ENCODE data around the gene LRRC63. TPM values are rescaled to one million over a fixed set of nuclear protein-coding genes. Genes with fewer than 3 reads are reported as not detected.
"Not testable (repeated sequence)": the region's sequence is repeated elsewhere in the genome, so short reads cannot be mapped to it uniquely, and the experiment has no call there.

LRRC63 gene, protein sequence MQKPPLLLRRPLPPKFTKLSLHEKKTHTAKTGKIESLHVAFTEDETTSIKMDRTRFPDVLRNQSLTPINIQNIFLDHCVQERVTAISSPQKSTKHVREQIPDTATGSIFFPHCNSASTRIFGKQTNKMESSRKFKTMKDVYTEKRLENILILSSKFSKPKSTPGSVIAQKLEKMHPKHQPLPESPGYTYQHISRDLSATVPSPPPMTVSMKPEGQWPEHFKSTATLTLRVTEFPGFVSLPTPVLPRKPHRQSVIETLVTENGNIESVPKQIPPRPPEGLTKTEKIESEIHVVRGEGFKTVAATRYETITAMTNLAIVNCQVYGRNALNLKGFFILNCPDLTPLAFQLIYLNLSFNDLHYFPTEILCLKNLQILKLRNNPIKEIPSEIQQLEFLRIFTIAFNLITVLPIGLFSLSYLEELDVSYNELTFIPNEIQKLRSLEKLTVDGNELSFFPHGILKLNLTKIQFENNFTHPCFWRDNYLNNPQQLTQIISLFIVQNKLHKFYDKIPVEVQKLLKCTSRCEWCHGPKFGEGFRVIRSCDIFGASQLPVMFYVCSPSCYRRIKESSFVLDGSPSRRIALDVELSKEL
- 0.65 TPM for polyA plus RNA-seq (2012; ENCODE audit: insufficient read depth, insufficient read length, low read depth)

GRCh38 chr13:46211483-46212351 lies at the start of gene LRRC63:
Gene LRRC63 (plus strand): TSS chr13:46211928. CDS start chr13:46213035, 1,107 bp downstream.
- H3K4me1 ChIP-seq = no peaks in the 10 kb centered on the region
- H3K9me3 ChIP-seq = no peaks in the 10 kb centered on the region
- peaks cover 25% of the 10 kb centered on the region for H3K27me3 ChIP-seq
- TF ChIP-seq CTCF (IDR thresholded peaks at IDR 0.05; ENCODE audit: low read depth, low read length) = no peak
- no peaks in the 10 kb centered on the region for H3K36me3 ChIP-seq
- peak; percentile 79 for DNase-seq
- peak within 1 kb of the TSS; percentile 56 for H3K4me3 ChIP-seq (ENCODE audit: low read depth, low read length)

DNA sequence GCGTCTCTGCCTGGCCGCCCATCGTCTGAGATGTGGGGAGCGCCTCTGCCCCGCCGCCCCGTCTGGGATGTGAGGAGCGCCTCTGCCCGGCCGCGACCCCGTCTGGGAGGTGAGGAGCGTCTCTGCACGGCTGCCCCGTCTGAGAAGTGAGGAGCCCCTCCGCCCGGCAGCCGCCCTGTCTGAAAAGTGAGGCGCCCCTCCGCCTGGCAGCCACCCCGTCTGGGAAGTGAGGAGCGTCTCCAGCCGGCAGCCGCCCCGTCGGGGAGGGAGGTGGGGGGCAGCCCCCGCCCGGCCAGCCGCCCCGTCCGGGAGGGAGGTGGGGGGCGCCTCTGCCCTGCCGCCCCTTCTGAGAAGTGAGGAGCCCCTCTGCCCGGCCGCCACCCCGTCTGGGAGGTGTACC lies 49.0 kb upstream of the LRRC63 start:
- DNase-seq; H3K27me3 ChIP-seq; H3K4me1 ChIP-seq; H3K9me3 ChIP-seq; H3K4me3 ChIP-seq (ENCODE audit: low read depth, low read length); H3K36me3 ChIP-seq: not testable (repeated sequence)

- no peak for TF ChIP-seq CTCF (IDR thresholded peaks at IDR 0.05; ENCODE audit: low read depth, low read length)
- no peaks in the 10 kb centered on the region; the same call in 1 of the 2 replicates for H3K4me1 ChIP-seq
- DNase-seq = no peak
- no peaks in the 10 kb centered on the region for H3K27me3 ChIP-seq
- no peaks in the 10 kb centered on the region for H3K9me3 ChIP-seq
- H3K4me3 ChIP-seq (ENCODE audit: low read depth, low read length) = no peak overlapping the region
- H3K36me3 ChIP-seq = no peaks in the 10 kb centered on the region
These were observed 47.1 kb upstream of the LRRC63 start for GRCh38 chr13:46164661-46165060.

GRCh38 chr13:46165485-46166223 lies 46.1 kb upstream of the LRRC63 start:
- H3K4me3 ChIP-seq (ENCODE audit: low read depth, low read length) = no peak overlapping the region
- H3K27me3 ChIP-seq = no peaks in the 10 kb centered on the region
- H3K9me3 ChIP-seq = no peaks in the 10 kb centered on the region
- H3K36me3 ChIP-seq = no peaks in the 10 kb centered on the region
- DNase-seq = no peak
- TF ChIP-seq CTCF (IDR thresholded peaks at IDR 0.05; ENCODE audit: low read depth, low read length) = no peak
- no peaks in the 10 kb centered on the region; the same call in 1 of the 2 replicates for H3K4me1 ChIP-seq

- H3K4me3 ChIP-seq (ENCODE audit: low read depth, low read length) = no peak overlapping the region
- H3K9me3 ChIP-seq = no peaks in the 10 kb centered on the region
- DNase-seq = no peak
- no peaks in the 10 kb centered on the region for H3K27me3 ChIP-seq
- H3K36me3 ChIP-seq = no peaks in the 10 kb centered on the region
- H3K4me1 ChIP-seq = no peaks in the 10 kb centered on the region
- TF ChIP-seq CTCF (IDR thresholded peaks at IDR 0.05; ENCODE audit: low read depth, low read length) = no peak
These were observed 45.5 kb upstream of the LRRC63 start for GRCh38 chr13:46166224-46166584.

Data from BE2C (cell line).